ENCODE data around the gene KNTC1.

The KNTC1 gene

GRCh38 chr12:122661246-122661645 is 134.2 kb downstream of the KNTC1 start:
- DNase-seq = no peak

- no peak for DNase-seq
Observed at GRCh38 chr12:122661938-122662337, 134.9 kb downstream of the KNTC1 start.

DNA sequence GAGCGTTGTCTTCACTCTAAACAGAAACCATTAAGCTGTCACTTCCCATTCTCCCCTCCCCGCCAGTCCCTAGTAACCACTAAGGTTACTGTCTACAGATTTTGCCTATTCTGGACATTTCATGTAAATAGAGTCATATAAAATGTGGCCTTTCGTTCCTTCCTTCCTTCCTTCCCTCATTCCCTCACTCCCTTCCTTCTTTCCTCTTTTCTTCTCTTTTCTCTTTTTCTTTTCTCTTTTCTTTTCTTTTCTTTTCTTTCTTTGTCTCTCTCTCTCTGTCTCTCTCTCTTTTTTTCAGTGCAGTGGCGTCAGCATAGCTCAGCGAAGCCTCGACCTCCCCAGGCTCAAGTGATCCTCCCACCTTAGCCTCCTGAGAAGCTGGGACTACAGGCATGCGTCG is 138.3 kb downstream of the KNTC1 start:
- no peak for DNase-seq

DNA sequence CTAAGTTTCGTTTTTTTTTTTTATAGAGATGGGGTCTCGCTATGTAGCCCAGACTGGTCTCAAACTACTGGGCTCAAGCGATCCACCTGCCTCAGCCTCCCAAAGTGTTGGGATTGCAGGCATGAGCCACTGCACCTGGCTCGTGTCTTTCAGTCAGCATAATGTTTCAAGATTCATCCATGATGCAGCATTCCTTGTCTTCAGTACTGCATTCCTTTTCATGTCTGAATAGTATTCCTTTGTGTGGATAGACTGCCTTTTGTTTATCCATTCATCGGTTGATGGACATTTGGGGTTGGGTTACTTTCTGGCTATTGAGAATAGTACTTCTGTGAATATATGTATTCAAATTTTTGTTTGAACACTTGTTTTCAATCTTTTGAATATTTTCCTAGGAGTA is 138.7 kb downstream of the KNTC1 start:
- DNase-seq = no peak

- no peak for DNase-seq
Observed at GRCh38 chr12:122668268-122668667, 141.2 kb downstream of the KNTC1 start.

DNA sequence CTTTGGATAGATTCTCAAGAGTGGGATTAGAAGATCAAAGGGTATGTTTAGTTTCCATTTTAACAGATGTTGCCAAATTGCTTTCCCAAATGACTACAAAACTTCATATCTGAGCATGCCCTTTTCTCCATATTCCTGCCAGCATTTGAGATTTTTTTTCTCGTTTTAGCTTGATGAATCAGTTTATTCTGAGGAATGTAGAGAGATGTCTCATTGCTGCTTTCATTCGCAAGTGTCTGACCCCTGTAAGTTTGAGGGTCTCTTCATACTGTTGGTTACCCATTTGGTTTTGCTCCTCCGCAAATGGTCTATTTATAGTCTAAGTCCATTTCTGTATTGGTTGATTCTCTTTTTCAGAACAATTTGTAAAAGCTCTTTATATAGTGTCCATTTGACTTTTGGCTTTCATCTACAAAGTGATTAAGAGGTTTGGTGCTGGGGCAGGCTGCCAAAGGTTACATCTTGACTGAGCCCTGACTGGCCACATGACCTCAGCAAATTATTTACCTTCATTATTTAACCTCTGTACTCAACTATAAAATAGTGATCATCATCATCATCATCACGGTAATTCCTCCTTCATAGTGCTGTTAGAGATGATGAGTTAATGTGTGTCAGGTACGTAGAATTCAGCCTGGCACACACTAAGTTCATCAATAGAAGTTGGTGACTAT is 142.5 kb downstream of the KNTC1 start:
- no peak for DNase-seq

DNA sequence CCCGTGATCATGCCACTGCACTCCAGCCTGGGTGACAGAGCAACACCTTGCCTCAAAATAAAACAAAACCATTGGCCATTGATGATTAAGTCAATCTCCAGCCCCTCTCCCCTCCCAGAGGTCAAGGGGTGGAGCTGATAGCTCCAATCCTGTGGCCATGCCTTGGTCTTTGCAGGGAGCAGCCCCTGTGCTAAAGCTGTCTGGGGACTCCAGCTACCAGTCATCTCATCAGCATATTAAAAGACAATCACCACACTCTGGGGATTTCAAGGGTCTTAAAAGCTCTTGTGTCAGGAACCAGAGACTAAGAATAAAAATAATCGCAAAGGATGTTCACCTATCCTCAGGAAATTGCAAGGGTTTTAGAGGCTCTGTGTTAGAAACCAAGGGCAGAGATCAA is 145.5 kb downstream of the KNTC1 start:
- no peak for DNase-seq
